Suppressor macrophage treated with lipopolysaccharide for 1 hour (primary cell): ENCODE results near the gene NACAD.

Experiments used
- DNase-seq, 3 donors: peaks; one replicate each; pipeline ENCODE4 v3.0.0-alpha.2; 2020 to 2022

The NACAD gene

DNA sequence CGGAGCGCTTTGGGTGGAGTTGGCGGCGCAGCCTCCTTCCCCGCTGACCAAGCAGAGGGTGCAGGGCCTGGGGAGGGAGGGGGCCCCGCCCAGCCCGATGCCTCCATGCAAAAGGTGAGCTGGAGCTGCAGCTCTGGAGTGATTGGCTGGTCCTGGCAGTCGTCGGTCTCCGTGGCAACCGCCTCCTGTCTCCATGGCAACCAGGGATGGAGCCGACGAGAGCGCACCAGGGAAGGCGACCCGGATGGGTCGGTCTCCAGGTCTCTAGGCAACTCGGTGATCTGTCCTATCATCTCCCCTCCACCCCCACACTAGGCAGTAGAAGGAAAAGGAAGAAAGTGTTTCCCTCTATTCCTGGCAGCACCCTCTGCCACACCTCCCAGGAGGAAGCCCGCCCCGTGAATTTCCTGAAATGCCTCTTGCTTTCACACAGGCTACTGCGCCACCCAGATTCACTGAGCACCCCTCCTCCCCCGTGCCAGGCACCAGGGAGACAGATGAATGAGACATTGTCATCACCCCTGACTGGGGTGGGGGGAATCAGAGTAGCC lies 647 bp upstream of the NACAD start:
- peak; percentile 43 to 54 (median 54) for DNase-seq

DNA sequence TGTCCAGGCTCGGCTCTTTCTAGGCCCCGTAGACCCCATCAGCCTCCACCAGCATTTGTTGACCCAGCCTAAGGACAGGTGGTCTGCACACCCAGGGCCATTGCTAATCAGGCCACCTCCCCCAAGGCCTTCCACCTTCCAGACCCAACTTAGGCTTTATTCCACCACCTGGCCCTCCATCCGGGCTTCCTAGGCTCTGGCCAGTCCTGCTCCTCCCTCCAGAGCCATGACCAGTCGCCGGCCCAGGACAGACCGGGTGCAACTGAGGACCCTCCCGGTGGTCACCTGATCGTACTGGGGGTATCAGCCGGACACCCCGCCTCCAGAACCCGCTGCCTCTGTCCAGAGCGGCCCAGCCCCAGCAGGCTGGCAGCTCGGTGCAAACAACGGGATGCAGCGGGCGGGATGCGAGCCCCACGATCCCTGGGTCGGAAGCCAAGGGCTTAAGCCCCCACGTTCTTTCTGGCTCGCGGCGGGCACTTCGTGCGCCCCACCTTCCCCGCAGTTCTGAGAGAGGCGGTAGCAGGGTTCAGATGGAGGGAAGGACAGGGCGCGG lies 545 bp downstream of the NACAD start:
- DNase-seq = no peak

DNA sequence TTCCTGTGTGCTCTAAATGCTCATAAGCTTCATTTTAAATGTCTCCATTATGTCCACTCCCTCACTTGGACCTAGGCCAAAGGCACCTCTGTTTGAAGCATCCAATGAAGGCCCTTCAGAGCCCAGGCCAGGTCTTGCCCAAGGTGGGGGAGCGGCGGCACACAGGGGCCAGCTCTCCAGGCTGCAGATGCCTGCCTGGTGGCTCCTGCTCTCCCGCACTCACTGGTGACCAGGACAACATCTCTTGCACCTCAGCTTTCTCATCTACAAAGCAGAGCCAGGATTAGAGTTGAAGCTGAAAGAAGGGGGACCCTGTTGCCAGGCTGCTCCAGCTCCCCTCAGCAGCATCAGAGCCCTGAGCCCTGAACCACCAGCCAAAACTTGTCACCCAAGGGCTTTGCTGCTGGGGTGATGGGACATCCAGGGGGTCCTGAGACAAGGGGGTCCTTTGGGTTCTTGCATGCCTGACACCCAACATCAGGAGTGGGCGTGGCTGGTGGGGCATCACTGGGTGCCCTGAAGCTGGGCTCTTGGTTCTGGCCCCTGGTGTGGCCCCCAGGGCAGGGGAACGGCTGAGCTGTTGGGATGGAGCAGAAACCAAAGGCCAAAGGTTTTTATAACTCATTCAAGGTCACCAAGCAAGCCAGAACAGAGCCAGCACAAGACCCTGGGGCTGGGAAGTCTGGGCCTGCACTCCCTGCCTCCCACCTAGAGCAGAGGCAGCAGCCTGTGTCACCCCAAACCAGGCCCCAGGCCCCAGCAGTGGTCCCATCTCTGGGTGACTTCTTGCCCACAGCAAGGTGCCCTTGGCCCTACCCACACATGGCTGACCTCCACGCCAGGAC lies 1.2 kb downstream of the NACAD start:
- DNase-seq = no peak

GRCh38 chr7:45086331-45087065 lies 2.3 kb downstream of the NACAD start:
- DNase-seq = no peak

DNA sequence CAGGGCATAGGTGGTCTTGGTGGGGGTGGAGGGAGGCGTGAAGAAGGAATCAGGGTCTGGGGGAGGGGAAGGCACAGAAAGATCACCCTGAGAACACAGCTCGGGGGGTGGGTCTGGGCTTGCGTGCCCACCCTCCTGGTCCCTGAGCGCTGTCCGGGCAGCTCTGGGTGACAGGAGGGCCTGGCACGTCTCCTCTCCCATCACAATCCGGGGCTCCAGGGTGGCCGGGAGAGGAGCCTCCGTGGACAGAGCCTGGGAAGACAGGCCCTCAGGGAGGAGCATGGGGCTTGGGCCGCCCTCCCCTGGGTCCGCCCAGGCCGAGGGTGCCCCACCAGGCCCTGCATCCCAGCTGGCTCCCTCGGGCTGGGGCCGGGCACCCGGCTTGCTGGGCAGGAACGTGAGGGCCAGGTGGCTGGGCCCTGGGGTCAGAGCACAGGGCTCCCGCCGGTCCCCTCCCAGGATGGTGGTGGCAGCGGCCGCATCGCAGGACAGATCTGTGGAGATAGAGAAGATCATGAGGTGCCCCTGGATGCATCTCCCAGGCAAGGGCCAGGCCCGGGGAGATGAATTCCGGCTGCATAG lies 3.1 kb downstream of the NACAD start:
- DNase-seq = no peak

GRCh38 chr7:45084901-45085618 lies 3.7 kb downstream of the NACAD start:
- DNase-seq = no peak

DNA sequence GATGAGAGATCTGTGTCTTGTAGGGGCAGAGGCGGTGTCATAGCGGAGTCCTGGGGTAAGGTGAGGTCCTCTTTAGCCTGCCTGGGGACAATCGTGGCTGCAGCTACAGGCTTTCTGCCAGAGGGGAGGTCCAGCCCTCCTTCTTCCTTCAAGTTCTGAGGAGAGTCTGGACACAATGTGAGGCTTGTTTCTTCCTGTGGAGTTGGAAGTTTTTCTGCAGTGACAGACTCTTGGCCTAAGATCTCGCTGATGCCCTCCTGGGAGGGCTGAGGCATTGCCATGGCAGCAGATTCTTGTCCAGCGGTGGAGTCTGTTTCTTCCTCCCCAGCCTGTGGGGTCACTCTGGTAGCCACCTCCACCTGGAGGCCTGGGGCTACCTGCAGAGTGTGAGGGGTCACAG lies 4.4 kb downstream of the NACAD start:
- no peak for DNase-seq

DNA sequence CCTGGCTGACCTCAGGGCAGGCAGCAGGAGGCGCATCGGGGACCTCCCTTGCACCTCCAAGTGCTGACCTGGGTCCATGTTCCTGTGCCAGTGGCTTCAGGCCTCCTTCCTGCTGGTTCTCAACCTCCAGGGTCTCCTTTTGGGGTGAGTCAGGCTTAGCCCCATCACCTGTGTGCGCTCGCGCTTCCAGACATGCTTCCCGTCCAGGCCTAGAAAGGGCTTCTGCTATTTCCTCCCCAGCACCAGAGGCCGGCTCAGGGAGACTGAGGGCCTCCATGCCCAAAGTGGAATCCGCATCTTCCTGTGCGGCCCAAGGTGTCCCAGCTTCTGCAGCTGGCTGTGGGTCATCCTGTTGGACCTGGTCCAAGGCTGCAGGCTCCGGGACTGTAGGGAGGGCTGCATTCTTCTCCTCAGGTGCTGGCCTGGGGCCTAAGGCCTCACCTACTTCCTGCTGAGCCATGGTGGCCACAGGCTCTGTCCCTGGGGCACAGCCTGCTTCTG lies 5.9 kb downstream of the NACAD start:
- no peak for DNase-seq

GRCh38 chr7:45082031-45082830 lies 6.5 kb downstream of the NACAD start:
- DNase-seq = no peak

DNA sequence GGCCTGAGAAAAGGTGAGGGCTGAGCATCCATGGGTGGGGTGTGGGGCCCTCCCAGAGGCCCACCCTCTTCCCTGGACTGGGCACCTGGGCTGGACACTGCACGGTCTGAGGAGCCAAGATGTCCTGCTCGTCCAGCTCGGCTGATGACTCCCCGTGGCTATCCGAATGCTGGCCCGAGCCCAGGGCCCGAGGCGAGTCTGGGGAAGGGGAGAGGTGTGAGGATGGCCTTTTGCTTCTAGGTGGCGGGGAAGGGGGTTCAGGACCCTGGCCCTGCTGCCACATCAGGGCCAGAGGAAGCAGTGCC lies 7.1 kb downstream of the NACAD start:
- DNase-seq = no peak

DNA sequence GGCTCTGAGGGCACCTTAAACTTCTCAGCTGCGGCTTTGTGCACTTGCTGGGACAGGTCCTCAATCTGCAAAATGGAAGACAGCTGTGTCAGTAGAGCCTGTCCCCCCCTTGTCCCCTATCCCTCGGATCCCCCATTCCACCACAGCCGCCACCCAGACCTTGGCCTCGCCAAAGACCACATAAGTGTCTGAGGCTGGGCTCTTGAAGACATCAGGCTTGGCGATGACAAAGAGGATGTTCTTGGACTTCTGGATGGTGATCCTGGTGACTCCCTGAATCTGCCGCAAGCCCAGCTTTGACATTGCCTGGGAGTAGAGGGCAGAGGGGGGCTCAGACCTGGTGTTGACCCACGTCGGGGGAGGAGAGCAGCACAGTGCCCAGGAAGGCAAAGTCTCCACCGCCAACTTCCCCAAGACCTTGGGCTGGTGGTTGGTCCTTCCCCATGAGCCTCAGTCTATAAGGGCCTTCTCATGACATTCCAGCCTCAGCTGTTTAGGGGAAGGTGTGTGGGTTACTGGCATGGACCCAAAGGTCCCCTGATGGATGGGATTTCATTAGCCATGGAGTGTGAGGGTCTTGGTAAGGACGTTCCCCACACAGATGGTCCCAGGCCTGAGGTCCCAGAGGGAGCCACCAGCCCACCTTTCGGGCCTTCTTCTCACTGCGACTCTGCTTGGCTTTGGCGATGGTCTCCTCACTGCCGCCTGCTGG lies 7.7 kb downstream of the NACAD start:
- DNase-seq = no peak

- peak in 1 of 3 donors; percentile 14 for DNase-seq
Measured at GRCh38 chr7:45080265-45080957, 8.4 kb downstream of the NACAD start.

GRCh38 chr7:45078125-45078681 lies 10.6 kb downstream of the NACAD start:
- DNase-seq = no peak

DNA sequence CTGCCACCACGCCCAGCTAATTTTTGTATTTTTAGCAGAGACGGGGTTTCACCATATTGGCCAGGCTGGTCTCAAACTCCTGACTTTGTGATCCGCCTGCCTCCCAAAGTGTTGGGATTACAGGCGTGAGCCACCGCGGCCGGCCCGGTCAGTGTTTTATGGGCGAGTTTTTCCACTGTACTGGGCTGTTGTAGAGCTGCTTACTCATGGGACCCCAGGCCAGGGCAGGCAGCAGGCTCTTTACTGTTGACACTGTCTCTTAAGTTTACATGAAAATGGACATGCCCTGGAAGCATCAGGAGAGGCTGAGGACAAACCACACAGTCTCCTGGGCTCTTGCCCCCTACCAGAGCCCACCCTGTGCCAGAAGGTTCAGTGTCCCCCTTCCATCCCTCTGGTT lies 11.2 kb downstream of the NACAD start:
- DNase-seq = no peak

DNA sequence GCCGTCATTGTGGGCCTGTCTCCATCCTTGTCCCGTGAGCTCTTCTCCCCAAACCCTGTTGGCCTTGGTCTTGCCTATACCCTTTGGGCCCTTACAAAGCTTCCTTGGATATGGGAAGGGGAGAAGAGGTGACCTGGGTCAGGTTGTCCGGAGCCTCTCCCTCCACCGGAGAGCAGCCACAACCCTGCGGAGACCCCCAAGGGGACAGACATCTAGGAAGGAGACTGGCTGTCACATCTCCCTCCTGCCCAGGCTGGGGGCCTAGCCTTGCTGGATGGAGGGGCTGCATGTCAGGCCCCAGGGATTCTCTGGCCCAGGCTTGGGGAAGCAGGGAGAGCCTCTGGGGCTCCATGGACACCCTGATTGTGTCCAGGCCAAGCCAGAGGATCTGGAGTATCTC lies 11.8 kb downstream of the NACAD start:
- DNase-seq = no peak

DNA sequence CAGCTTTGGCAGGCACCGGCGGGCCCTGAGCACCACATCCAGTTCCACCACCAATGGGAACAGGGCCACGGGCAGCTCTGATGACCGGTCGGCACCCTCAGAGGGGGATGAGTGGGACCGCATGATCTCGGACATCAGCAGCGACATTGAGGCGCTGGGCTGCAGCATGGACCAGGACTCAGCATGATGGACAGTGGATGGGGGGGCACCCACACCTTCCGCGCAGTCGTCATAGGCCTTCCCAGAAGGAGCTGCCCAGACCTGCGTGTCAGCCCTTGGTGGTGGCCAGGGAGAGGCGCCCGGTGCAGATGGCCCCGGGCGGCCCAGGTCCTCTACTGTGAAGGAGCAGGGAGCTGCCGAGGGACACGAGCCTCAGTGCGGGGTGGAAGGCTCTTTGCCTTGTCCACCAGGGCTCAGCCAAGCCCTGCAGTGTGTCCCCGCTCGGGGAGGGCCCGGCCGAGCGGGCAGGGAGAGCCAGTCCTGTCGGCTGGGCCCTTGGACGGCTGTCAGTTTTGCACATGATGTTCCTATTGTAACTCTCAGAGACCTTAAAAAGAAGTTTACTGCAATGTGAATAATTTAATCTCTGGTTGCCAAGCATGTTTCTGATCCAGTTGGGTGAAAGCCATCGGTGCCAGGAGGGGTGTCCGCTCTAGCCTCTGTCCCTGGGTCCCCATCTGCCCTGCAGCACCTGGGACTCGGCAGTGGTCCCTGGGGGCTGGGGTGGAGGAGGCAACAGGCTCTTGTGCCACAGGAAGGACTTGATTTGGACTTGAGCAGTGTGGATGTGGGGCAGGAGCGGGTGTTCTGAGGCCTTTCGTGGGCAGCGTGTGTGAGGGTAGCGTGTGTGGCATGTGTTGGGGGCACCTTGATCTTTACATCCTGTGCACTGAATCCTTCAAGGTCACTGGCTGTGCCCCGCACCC lies 12.6 kb downstream of the NACAD start:
- DNase-seq = no peak

GRCh38 chr7:45075355-45075644 lies 13.5 kb downstream of the NACAD start:
- no peak for DNase-seq

- DNase-seq = no peak
Measured at GRCh38 chr7:45074528-45075354, 14.0 kb downstream of the NACAD start.
